ENCODE results near the gene TCF12. TPM values are rescaled to one million over a fixed set of nuclear protein-coding genes. Genes with fewer than 3 reads are reported as not detected.

Gene TCF12
- total RNA-seq, 1 experiment from 2014 or later, result 102 TPM

Other genes with a start within 250 kb of the TCF12 start
- 21.5 TPM for gene ZNF280D, start 185.1 kb upstream of the TCF12 start, total RNA-seq (2021; ENCODE audit: unreplicated experiment)